Neural progenitor cell (in vitro differentiated cells): ENCODE results near the gene KIF11. TPM values are rescaled to one million over a fixed set of nuclear protein-coding genes. Genes with fewer than 3 reads are reported as not detected.

Experiments
- DNase-seq: peaks from one replicate; pipeline ENCODE4 v3.0.0-alpha.2; 2016; ENCODE audit warnings: low spot score
- H2AFZ ChIP-seq: fragments of 200-600 bp; sonication (generic); replicated peaks from 2 replicates; pipeline ENCODE4 v1.6.1; 2016; ENCODE audit warnings: antibody characterized with exemption
- H3F3A ChIP-seq: fragments of 200-600 bp; sonication (generic); 2 replicates; pipeline ENCODE4 v1.6.1; 2016; ENCODE audit warnings: antibody characterized with exemption, low read depth
- H3K27ac ChIP-seq: fragments of 200-600 bp; sonication (generic); 2 replicates; pipeline ENCODE4 v1.5.1; 2016; ENCODE audit warnings: mild to moderate bottlenecking
- H3K27me3 ChIP-seq: fragments of 200-600 bp; sonication (generic); 2 replicates; pipeline ENCODE4 v1.6.1; 2016; ENCODE audit warnings: mild to moderate bottlenecking, moderate library complexity
- H3K36me3 ChIP-seq: fragments of 200-600 bp; sonication (generic); 2 replicates; pipeline ENCODE4 v1.5.1; 2016
- H3K4me1 ChIP-seq: fragments of 200-600 bp; sonication (generic); 2 replicates; pipeline ENCODE4 v1.6.1; 2016; ENCODE audit warnings: mixed run types
- H3K4me2 ChIP-seq: fragments of 200-600 bp; sonication (generic); 2 replicates; pipeline ENCODE4 v1.6.1; 2016
- H3K4me3 ChIP-seq: fragments of 200-600 bp; sonication (generic); 2 replicates; pipeline ENCODE4 v1.5.1; 2016
- H3K79me2 ChIP-seq: fragments of 200-600 bp; sonication (generic); 2 replicates; pipeline ENCODE4 v1.6.1; 2016; ENCODE audit warnings: low read depth
- H3K9ac ChIP-seq: fragments of 200-600 bp; sonication (generic); 2 replicates; pipeline ENCODE4 v1.6.1; 2016
- H3K9me3 ChIP-seq: fragments of 200-600 bp; sonication (generic); 2 replicates; pipeline ENCODE4 v1.5.1; 2016; ENCODE audit warnings: low read depth
- H4K20me1 ChIP-seq: fragments of 200-600 bp; sonication (generic); 2 replicates; pipeline ENCODE4 v1.6.1; 2016; ENCODE audit warnings: low read depth
- H3K27ac Mint-ChIP-seq: 3 replicates; pipeline ENCODE4 v1.8.0; 2021; ENCODE audit warnings: mixed read lengths
- H3K27me3 Mint-ChIP-seq: 2 replicates; pipeline ENCODE4 v1.8.0; 2022; ENCODE audit warnings: low read depth, mild to moderate bottlenecking, inconsistent platforms, moderate library complexity, mixed read lengths; ENCODE audit not compliant: insufficient read depth
- H3K36me3 Mint-ChIP-seq: 3 replicates; pipeline ENCODE4 v1.8.0; 2021; ENCODE audit warnings: mixed read lengths
- H3K4me1 Mint-ChIP-seq: 3 replicates; pipeline ENCODE4 v1.8.0; 2021; ENCODE audit warnings: mixed read lengths
- H3K4me3 Mint-ChIP-seq: 3 replicates; pipeline ENCODE4 v1.8.0; 2021; ENCODE audit warnings: mild to moderate bottlenecking, moderate library complexity, mixed read lengths
- H3K9me3 Mint-ChIP-seq: 3 replicates; pipeline ENCODE4 v1.8.0; 2020; ENCODE audit warnings: mixed read lengths
- CTCF ChIP-seq: fragments of 200-600 bp; sonication (generic); IDR thresholded peaks from 2 replicates; pipeline ENCODE4 v1.5.1; 2017; ENCODE audit warnings: antibody characterized with exemption, mild to moderate bottlenecking
- EZH2 ChIP-seq: fragments of 200-600 bp; sonication (generic); IDR thresholded peaks from 2 replicates; pipeline ENCODE4 v1.6.1; 2017; ENCODE audit warnings: antibody characterized with exemption, mild to moderate bottlenecking, moderate library complexity
- EZH2phosphoT487 ChIP-seq: fragments of 200-600 bp; sonication (generic); IDR thresholded peaks from 2 replicates; pipeline ENCODE4 v1.6.1; 2017; ENCODE audit warnings: antibody characterized with exemption
- total RNA-seq: library from RNA; depleted of rRNA; stranded (reverse); fragments of >200 nt; gene quantifications from 2 replicates; pipeline ENCODE4 v1.2.3, GENCODE V29; 2015; ENCODE audit warnings: low replicate concordance

The KIF11 gene
- total RNA-seq, 1 donor from 2014 or later = 128 TPM

GRCh38 chr10:92615515-92615914, 22.6 kb downstream of the KIF11 start:
- no peak overlapping the region for H3K4me2 ChIP-seq

GRCh38 chr10:92619368-92619767, 26.4 kb downstream of the KIF11 start:
- no peak for DNase-seq
- H3K27me3 ChIP-seq = no peaks in the 10 kb centered on the region
- Mint-ChIP-seq H3K27me3 (no peaks in the 10 kb centered on the region), H3K4me1 (no peaks in the 10 kb centered on the region), H3K9me3 (no peaks in the 10 kb centered on the region), H3K27ac (no peak overlapping the region), H3K36me3 (peaks cover 54% of the 10 kb centered on the region), H3K4me3 (no peak overlapping the region)
- peaks cover 6% of the 10 kb centered on the region for H3K79me2 ChIP-seq
- no peak overlapping the region for H3K4me2 ChIP-seq
- H3K9ac ChIP-seq = no peak overlapping the region
- H3F3A ChIP-seq = no peaks in the 10 kb centered on the region
- no peak overlapping the region for H2AFZ ChIP-seq
- TF ChIP-seq EZH2 (no peak), EZH2phosphoT487 (no peak), CTCF (no peak)
- H4K20me1 ChIP-seq = no peaks in the 10 kb centered on the region
- H3K9me3 ChIP-seq = no peaks in the 10 kb centered on the region
- no peak overlapping the region for H3K4me3 ChIP-seq
- H3K27ac ChIP-seq = no peak overlapping the region
- H3K36me3 ChIP-seq = peaks cover 50% of the 10 kb centered on the region
- H3K4me1 ChIP-seq = no peaks in the 10 kb centered on the region

More at GRCh38 chr10:92615515-92615914, 22.6 kb downstream of the KIF11 start:
- H3K4me3 ChIP-seq = no peak overlapping the region
- no peak overlapping the region for H3K9ac ChIP-seq
- Mint-ChIP-seq H3K9me3 (no peaks in the 10 kb centered on the region), H3K27me3 (no peaks in the 10 kb centered on the region), H3K36me3 (peaks cover 40% of the 10 kb centered on the region), H3K27ac (no peak overlapping the region), H3K4me3 (no peak overlapping the region), H3K4me1 (no peaks in the 10 kb centered on the region)
- H3K27me3 ChIP-seq = no peaks in the 10 kb centered on the region
- H3K9me3 ChIP-seq = no peaks in the 10 kb centered on the region
- peaks cover 45% of the 10 kb centered on the region for H3K36me3 ChIP-seq
- H3K27ac ChIP-seq = no peak overlapping the region
- H2AFZ ChIP-seq = no peak overlapping the region
- no peaks in the 10 kb centered on the region for H3K4me1 ChIP-seq
- no peak for DNase-seq
- H3F3A ChIP-seq = no peaks in the 10 kb centered on the region
- peaks cover 6% of the 10 kb centered on the region for H3K79me2 ChIP-seq
- H4K20me1 ChIP-seq = peaks cover 3% of the 10 kb centered on the region
- no peak for TF ChIP-seq EZH2phosphoT487
- no peak for TF ChIP-seq CTCF
- no peak for TF ChIP-seq EZH2

- TF ChIP-seq CTCF = peak; percentile 9
- no peak for TF ChIP-seq EZH2
- Histone ChIP-seq H3K36me3 (peaks cover 31% of the 10 kb centered on the region), H2AFZ (no peak overlapping the region), H3K27ac (no peak overlapping the region), H3K9me3 (no peaks in the 10 kb centered on the region), H3K4me3 (no peak overlapping the region), H3F3A (no peaks in the 10 kb centered on the region), H4K20me1 (no peaks in the 10 kb centered on the region), H3K27me3 (no peaks in the 10 kb centered on the region), H3K4me2 (no peak overlapping the region), H3K9ac (no peak overlapping the region), H3K79me2 (no peaks in the 10 kb centered on the region), H3K4me1 (no peaks in the 10 kb centered on the region)
- H3K9me3 Mint-ChIP-seq = no peaks in the 10 kb centered on the region
- peaks cover 5% of the 10 kb centered on the region for H3K4me1 Mint-ChIP-seq
- H3K4me3 Mint-ChIP-seq = no peak overlapping the region
- H3K27me3 Mint-ChIP-seq = peaks cover 2% of the 10 kb centered on the region
- no peak for DNase-seq
- H3K36me3 Mint-ChIP-seq = peaks cover 60% of the 10 kb centered on the region
- H3K27ac Mint-ChIP-seq = no peak overlapping the region
Measured at GRCh38 chr10:92627845-92628480, 35.0 kb downstream of the KIF11 start.
